Myocyte (in vitro differentiated cells): ENCODE data around the gene UTRN. TPM values are rescaled to one million over a fixed set of nuclear protein-coding genes. Genes with fewer than 3 reads are reported as not detected.

Experiments used
- DNase-seq: peaks from one replicate; pipeline ENCODE4 v3.0.0-alpha.2; 2012; ENCODE audit warnings: low read depth
- total RNA-seq: library from RNA; depleted of rRNA; stranded (reverse); fragments of >200 nt; gene quantifications from 2 replicates; pipeline ENCODE4 v1.2.3, GENCODE V29; 2014

UTRN gene
- total RNA-seq, 1 donor from 2014 or later: 103 TPM

DNA sequence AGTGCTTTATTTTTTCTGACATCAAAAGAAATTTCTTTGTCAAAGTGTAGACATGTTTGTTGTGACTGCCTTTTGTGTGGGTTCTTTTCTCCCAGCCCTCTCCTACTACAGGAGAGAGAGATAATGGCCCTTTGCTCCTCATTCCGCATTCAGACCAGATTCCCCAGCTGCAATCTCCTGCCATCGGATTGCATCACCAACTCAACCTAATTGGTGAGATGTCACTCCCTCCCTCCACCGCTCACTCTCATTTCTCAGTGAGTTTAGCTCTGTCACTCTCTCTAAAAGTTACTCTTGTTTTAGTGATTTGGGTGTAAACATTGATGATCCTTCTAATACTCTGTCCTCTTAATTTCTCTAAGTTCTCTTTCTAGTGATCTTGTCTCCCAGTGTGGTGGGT, 22.7 kb downstream of the UTRN start:
- DNase-seq: no peak

- DNase-seq: no peak
These were observed 25.6 kb downstream of the UTRN start for GRCh38 chr6:144310765-144311164.

DNA sequence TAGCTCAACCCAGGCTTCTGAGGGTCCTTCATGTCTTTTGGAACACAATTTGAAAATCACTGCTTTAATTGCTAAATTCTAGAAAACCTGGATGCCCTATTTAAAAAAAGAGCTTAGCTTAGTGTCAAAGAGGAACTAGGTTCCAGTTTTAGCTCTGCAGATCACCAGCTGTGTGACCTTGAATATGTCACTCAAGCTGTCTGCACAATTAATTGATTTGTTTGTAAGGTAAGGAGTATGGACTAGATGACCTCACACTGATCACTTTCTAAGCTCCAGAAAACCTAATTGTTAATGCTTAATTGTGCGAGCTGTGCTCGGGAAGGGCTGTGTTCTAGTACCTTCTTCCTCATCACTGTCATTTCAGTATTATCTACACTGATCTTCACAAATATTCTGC, 26.2 kb downstream of the UTRN start:
- DNase-seq: no peak

- DNase-seq: peak; percentile 53
These were observed 28.9 kb downstream of the UTRN start for GRCh38 chr6:144314003-144314485.

DNA sequence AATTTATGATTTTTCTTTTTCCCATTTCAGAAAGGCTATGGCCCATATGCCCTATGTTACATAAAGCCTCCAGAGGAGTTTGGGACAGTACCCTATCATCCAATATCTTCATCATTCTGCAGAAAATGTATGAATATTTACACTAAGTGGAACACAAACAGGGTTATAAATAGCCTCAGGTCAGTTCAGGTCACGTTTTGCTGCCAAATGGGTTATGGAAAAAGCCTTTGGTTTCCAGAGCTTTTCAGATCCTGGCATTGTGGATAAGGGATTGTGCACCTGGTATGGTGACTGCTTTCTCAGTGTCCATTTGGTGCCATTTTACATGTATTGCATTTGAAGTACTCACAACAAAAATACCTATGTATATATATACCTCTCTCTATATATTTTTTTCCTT, 29.4 kb downstream of the UTRN start:
- DNase-seq: no peak

DNA sequence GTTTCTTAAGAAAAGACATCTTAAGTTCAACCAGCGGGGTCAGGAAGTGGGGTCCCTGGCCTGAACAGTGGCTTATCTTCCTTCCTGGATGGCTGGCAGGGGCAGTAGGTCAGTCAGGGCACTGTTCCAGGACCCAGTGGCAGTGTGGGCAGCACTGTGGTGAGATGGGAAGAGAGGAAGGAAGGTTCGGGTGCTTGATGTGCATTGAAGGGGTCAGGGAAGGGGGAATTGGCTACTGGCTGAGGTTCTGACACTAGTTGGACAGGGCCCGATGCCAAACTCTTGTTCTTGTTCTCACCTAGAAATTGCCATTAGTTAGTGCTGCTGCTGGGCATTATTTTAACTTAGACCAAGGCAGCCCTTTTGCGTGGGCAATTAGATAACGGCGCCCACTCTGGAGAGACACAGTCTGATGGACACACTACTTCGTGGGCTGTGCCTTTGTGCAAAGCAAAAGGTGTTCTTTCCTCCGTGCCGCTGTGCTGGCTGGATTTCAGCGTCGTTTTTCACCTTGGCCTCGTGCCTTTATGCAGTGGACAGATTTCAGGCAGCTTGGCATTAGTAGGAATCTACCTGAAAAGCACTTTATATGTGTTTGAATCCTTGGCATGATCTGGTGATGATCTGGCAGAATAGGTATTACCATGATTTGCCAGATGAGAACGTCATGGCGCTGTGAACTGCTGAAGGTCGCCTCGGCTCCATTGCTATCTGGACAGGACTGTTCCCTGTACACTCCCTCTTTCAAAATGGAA, 30.3 kb downstream of the UTRN start:
- DNase-seq: peak; percentile 21

DNA sequence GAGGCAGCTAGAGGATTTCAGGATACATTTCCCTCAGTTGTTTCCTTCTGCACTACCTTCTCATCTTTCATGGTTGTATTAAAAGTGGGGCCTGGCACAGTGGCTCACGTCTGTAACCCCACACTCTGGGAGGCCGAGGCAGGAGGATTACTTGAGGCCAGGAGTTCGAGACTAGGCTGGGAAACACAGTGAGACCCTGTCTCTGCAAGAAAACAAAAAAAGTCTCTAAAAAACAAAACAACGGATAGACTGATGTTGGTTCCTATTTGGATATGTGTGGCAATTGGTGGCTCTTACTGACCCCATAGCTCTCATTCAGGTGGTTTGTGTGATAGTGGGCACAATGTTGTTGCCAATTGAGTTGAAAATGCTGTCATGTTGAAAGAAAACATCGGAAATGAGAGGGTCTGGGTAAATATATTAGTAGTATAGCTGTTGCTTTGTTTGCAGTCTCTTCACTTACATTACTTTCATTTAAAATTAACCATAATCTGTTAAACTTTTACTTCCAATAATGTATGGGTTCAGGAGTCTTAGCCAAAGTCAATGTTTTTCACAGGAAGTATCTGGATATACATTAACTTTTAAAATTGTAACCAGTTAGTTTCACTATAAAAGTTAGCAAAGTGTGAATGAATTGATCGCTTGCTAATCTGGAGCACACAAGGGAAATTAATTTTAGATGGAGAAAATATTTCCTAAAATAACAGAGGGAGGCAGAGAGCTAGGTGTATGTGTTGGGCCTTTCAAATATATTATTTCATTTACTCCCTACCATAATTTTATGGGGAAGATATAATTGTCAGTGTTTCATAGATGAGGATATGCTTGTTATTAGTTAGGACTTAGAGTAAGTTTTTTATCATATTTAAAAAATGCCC, 31.1 kb downstream of the UTRN start:
- DNase-seq: no peak

- no peak for DNase-seq
These were observed 31.7 kb downstream of the UTRN start for GRCh38 chr6:144316862-144317195.

DNA sequence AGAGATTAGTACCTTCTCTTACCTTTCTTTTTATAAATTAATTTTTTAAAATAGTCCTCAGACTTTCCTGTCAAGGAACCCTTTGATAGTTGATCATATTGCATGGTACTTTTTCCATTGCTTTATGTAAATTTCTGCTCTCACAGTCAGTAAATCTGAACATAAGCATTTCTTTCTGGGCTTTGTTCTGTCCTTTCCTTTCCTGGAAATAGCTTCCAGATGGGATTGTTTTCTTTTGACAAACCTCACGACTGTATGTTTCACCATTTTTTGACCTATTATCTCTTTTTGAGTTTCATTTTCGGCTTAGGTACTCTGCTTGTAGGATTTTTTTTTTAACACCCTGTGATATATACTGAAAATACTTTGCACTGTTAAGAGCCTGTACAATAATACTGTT, 32.6 kb downstream of the UTRN start:
- DNase-seq: no peak

GRCh38 chr6:144319211-144319610, 34.1 kb downstream of the UTRN start:
- DNase-seq: no peak

DNA sequence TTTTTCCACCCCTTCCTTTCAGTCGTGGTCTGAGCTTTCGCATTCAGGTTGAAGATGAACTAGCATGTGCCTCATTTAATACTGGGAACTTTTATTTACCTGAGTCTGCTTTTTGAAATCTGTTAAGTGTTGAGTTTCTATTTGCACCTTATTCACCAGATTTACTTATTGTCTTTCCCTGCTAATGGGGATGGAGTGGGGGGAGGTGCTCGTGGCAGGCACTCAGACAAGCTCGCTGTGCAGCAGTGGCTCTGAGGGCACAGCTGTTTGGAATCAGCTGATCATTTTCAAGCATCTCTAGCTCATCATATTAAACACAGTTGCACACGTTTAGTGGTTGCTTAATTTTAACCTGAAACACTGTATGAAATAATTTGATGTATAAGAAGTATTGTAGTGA, 35.6 kb downstream of the UTRN start:
- DNase-seq: no peak

GRCh38 chr6:144321839-144322591, 36.9 kb downstream of the UTRN start:
- peak; percentile 55 for DNase-seq

- DNase-seq: no peak
These were observed 40.1 kb downstream of the UTRN start for GRCh38 chr6:144325232-144325631.

DNA sequence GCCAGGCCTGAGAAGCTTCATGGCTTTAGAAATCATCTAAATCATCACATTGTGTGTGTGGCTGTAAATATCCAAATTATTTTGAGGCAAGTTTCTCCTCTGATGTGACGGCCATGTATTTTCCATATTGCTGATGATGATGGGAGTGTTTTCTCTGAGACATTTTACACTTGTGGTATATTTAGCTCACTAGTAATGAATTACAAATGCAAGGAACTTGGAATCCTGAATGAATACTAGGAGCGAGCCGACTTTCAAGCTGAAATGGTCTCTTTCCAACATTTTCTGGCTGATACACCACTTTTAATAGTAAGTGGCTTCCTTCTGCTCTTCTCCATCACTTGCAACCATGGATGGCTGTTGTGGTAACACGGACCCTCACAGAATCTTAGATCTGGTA, 41.3 kb downstream of the UTRN start:
- no peak for DNase-seq

GRCh38 chr6:144327081-144327480, 41.9 kb downstream of the UTRN start:
- no peak for DNase-seq

DNA sequence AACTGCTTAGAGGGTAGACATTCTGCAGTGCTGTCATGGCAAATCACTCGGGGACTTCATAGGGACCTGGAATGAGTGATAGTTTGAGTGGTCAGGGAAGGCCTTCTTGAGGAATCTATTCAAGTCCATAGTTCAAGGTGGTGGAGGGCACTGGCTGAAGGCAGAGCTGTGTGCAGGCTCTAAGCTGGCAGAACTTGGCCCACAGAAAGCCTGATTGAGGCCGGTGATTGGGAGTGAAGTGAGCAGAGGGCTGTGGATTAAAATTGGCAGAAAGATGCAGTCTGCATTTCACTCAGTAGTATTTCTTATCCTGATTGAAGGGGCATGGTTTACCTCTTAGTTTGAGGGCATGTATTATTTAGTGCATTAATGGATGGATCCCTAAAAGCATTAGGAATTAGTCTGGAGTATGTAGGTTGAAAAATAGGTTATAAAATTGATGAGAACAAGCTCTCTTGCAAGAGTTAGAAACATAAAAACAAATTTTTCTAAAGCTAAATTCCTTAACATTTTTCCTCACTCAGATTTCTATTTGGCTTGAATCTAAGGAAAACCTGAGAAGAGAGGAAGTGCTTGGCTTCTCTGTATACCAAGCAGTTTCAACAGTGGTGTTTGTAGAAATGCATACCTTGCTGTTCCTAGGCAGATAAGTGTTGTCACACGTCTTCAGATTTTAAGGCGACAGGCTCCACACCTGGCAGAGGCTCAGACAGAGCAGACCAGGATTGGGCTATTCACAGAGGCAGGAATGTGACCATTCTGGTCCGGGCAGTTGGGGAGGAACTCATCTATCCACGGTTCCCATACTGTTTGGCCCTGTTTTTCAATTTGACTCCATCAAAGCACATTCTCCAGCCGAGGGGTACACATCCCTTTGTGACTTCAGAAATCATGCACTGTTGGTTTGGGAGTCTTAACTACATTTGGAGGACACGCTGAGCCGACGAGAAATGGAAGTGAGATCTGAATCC, 45.2 kb downstream of the UTRN start:
- no peak for DNase-seq

- no peak for DNase-seq
These were observed 46.4 kb downstream of the UTRN start for GRCh38 chr6:144331491-144331969.

- no peak for DNase-seq
These were observed 47.0 kb downstream of the UTRN start for GRCh38 chr6:144332177-144332576.

DNA sequence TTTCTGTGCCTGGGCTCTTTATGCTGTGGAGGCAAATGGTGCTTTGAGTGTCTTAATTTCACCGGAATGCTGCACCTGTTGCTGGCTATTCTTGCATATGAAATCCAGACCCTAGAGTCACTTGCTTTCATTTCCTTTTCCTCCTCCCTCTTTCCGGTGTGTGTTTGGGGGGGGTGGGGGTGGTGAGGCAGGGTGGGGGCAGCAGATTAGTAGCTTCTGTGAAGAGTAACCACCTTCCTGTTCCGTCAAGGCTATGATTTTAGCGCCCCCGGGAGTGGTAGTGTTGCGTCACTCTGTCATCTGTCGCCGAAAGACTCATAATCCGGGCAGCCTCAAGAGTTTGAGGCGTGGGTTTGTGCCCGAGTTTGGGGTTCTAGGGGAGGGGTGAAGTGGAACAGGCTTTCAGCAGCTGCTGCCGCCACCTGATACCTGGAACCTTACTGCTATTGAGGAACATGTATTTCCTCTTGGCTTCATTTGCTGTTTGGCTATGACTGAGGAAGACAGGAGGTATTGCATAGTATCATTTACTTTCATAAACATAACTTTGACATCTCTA, 49.1 kb downstream of the UTRN start:
- peak; percentile 95 for DNase-seq
